Right lung (tissue), 5 donors: ENCODE results near the gene FADS6. TPM values are rescaled to one million over a fixed set of nuclear protein-coding genes. Genes with fewer than 3 reads are reported as not detected.

Experiments
- DNase-seq, 2 donors: peaks; one replicate each; pipeline ENCODE4 v3.0.0-alpha.2; 2013
- polyA plus RNA-seq, 5 donors: library from polyadenylated mRNA; unstranded; fragments of 120-200 nt; gene quantifications; one replicate each; pipeline versions ENCODE4 v1.2.1 to v1.2.3, GENCODE V29; 2013; ENCODE audit warnings: inconsistent platforms in 1 of 5, low replicate concordance in 1 of 5; ENCODE audit not compliant: insufficient read length in 5 of 5, insufficient read depth in 1 of 5

Gene FADS6
- polyA plus RNA-seq, 5 donors: 0.09 to 0.18 (median 0.10) TPM; not detected in 1

DNA sequence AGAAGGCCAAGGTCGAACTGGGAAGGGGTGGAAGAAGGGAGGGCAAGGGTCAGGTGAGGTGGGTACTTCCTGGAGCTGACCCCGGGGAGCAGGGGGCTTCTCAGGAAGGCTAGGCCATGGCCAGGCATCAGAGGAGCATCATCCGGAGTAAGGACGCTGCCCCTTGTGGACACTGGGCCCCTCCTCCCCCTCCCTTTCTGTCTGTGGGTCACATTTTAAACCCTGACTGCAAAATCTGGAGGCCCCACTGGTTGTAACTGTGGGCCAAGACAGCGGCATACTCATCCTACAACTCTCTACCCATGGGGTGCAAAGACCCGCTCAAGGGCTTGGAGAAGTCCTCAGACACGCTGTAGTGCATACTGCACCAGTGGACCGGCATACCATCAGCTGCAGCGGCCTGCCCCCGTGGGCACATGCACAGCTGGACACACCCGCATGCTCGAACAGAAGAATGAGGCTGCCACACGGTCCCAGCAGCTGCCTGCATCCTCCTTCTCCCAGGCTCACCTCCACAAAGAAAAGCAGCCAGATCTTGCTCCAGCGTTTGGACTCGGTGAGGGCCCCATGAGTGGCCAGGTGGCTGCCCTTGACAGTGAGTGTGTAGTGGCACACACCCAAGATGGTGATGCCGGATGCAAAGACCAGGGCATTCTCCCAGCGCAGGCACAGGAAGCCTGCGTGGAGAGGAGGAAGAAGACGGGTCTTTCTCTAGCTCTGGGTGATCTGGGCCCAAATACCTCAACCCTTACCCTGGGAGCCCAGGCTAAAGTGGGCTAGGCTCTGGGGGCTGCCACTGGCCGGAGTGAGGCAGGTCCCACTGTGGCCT lies 1.2 kb downstream of the FADS6 start:
- DNase-seq: no peak

DNA sequence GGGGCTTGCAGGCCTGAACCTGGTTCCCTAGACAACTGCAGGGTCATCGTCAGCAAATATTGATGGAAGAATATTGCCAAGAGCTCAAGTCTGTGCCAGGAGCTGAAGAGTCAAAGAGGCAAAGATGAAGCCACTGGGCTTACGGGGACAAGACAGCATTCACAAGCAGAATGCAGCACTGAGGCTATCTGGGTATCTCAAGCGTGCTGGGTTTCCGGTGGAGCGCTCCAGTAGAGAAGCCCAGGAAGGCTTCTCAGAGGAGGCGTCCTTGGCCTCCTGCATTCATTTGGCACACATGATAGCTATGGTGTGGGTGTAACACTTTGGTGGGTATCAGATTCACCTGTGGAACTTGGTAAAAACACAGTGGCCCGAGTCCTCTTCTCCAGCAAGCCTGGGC lies 2.9 kb downstream of the FADS6 start:
- no peak for DNase-seq

DNA sequence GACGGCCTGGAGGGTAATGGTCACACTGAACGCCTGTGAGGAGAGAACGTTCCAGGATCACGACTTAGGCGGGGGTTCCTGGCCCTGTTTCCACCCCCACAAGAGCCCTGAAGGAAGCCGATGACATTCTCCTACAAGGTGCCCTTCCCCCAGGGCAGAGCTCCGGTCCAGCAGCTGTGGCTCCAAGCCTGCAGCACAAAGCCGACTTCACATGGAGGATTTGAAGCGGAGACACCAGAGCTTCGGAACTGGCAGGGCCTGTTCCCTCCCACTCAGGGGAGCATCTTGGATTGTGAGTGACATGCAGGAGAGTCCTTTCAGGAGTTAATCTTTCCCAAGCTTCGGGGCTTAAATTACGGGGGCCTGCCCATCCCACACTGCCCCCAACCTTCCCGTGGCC lies 5.0 kb downstream of the FADS6 start:
- no peak for DNase-seq

DNA sequence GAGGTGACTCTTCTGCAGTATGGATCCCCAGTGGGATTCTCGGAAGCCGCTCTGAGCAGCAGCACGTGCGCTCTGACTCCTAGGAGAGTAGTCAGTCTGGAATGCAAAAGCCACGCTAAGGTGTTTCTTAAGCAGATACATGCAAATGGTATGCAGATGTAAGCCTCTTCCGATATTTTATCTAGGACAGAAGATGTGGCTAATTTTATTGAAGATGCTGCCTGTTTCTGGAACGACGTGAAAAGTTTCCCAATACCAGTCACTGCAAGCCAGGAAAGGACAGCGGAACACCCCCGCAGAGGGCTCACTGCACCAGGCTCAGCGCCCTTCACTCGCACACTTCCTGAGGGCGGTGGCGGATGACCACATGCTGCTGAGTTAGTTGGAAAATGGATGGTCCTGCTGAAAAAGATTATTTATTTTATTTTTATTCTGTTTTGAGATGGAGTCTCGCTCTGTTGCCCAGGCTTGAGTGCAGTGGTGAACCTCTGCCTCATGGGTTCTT lies 10.1 kb downstream of the FADS6 start:
- no peak for DNase-seq

DNA sequence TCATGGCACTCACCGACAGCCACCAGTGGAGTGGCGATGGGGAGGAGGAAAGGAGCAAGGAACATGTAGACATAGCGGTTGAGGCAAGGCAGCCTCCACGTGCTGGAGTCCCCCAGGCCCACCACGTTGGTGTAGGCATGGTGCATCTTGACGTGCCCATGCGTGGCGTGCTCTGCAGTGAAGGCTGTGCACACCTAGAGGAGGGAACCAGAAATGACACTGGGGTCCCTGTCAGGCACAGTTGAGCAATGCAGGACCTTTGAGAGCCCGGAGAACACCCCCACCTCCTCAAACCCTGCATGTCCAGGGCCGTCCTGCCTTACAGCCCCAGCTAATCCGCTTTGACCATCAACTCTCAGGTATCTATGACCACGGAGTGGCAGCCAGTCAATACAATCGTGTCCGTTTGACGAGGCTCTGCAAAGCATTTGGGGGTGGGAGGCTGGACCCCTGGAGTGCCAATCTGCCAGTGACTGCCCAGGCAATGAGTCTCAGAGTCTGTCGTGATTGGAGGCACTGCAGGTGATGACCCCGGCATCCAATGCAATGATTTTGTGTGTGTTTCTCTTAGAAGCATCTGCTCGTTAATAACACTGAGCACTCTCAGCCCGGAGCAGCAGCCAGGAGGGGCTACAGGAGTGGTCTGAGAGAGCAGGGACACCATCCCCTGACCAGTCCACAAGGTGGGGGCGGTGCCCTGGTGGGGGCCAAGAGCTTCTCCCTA lies 10.8 kb downstream of the FADS6 start:
- no peak for DNase-seq

DNA sequence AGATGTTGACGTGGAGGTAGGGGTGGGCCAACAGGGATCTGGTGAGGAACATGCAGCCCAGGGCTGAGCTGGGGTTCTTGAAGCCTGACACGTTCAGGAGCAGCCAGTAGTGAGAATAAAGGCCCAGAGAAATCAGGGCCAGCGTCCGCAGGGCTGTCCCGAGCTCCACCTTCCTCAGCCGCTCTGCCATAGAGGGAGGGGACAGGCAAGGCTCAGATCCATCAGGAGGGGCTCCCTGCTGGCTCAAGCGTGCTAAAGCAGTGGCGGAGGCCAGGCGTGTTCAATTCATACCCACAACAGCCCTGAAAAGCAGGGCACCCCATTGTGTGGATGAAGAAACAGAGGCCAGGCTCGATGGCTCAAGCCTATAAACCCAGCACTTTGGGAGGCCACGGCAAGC lies 12.4 kb downstream of the FADS6 start:
- DNase-seq: no peak

DNA sequence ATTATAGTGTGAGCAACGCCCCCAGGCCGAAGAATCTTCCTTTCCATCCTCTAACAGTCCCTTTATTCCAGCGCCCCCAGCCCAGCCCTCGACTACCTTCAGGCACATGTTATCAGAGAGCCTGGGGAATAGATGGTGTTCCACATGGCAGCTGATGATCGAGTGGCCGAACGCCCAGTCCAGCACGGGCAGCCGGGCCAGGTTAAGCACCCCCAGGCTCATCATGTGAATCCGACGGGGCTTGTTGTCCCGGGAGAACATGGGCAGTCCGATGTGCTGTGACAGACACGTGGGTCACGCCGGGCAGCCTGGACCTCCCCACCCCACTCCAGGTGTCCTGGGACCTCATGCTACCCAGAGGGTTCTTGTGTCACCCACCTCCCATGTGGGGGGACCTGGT lies 14.1 kb downstream of the FADS6 start:
- no peak for DNase-seq

DNA sequence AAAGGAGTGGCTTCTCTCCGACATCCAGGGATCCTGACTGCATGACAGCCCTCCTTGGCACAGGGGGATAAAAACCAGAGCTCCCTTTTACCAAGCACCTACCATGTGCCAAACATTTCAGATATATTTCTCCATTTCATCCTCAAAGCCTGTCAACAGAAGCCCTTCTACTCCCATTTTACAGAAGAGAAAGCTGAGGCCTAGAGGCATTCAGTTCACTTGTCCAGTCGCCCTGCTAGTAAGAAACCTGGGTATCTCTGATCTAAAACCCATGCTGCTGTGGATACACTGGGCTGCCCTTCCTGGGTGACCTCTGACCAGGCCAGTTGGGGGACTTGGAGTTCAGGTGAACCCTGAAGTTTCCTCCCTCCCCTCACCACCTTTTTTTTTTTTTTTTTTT lies 14.8 kb downstream of the FADS6 start:
- DNase-seq: no peak

DNA sequence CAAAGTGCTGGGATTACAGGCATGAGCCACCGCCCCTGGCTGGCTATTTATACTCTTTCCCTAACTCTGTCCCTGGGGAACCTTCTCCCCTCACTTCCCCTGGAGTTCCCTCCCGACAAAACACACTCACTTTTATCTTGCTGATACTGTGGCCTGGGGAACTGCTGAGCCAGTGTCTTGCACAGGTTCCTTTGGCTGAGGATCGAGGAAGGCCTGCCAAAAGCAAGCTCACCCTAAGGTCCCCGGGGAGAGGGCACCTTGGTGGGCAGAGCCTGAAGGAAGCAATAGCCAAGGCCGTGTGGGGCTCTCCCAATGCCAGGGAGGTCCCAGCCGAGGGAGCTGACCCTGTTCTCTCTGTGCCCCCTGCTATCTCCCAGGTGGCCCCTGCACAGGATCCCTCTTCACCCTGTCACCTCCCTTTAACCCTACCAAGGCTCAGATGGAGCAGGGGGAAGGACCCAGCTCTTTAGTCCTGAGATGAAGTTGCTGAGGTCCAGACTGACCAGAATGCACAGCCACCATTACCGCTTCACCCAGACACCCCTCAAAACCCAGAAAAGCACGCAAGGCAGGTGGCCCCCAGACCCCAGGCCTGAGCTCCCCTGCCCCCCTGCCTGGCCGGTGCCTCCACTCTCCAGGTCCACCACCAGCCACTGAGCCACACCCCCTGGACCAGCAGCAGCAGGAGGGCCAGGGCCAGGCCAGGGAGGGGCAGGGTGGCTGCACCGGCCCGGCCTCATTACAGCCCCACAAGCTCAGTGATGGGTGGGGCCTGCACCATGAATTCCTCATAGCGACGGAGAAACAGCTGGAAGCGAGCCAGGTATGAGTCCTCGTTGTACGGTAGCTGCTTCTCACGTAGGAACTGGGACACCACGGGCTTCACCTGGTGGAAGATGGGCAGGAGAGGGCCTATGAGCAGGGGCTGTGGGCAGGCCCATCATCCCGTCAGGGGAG lies 15.6 kb downstream of the FADS6 start:
- no peak for DNase-seq

DNA sequence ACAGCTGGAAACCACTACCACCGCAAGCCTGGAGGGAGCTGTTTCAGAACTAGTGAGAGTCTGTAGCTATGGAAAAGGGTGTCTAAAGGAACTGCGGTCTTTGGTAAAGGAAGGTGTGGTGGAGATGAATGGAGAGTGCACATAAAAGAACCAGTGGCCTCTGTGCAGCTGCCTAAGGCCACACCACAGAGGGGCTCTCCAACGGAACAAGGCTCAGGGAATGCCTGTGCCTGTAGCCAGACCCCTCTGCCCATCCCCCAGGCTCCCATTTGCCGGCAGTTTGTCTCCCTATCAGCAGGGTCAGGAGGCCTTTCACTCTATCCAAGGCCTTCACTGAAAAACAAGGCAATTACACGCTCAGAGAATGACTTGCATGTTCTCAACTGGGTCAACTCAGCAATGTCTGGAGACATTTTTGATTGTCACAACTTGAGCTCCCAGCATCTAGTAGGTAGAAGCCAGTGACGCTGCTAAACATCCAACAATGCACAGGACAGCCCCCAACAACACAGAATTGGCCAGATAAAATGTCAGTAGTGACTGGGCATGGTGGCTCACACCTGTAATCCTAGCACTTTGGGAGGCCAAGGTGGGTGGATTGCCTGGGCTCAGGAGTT lies 17.3 kb downstream of the FADS6 start:
- no peak for DNase-seq

DNA sequence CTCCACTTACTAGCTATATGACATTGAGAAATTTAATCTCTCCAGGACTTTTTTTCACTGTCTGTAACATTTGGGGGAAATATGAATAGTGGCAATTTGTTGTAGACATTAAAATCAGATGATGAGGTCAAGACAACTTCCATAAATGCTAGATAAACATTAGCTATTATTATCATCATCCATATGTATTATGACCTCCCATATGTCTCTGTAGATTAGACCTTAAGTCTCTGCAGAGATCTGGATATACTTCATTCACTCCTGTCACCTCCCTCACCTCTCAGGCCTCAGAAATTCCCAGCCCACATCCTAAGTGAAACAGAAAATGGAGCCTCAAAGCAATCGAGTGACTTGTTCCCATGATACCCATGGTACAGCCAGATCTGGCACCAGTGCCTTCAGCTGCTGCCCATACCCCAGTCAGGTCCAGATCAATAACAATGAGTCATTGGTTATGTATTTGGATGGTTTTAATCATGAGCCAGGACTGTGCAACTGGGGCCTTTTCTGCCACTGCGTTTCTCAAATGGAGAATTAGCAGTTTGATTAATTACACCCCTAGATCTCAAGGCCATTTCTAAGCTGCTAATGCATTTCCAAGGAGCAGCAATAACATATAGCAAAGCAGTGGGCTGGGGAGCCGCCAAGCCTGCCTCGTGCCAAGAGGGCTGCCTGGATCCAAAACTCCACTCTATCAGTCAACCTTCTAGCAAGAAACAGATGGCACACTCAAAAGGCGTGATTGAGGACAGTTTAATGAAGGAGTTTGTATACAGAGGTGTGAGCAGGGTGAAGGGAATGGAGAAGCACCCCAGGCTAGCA lies 18.1 kb downstream of the FADS6 start:
- no peak for DNase-seq

DNA sequence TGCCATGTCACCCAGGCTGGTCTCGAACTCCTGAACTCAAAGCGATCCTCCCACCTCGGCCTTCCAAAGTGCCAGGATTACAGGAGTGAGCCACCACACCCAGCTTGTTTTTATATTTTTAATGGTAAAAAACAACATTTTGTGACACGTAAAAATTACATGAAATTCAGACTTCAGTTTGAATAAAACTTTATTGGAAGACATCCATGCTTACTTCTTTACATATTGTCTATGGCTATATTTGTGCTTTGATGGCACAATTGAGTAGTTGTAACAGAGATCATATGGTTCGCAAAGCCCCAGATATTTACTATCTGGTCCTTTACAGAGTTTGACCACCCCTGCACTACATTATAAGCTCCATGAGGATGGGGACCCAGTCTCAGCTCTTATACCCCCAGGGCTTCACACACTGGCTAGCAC lies 18.8 kb downstream of the FADS6 start:
- DNase-seq: no peak

DNA sequence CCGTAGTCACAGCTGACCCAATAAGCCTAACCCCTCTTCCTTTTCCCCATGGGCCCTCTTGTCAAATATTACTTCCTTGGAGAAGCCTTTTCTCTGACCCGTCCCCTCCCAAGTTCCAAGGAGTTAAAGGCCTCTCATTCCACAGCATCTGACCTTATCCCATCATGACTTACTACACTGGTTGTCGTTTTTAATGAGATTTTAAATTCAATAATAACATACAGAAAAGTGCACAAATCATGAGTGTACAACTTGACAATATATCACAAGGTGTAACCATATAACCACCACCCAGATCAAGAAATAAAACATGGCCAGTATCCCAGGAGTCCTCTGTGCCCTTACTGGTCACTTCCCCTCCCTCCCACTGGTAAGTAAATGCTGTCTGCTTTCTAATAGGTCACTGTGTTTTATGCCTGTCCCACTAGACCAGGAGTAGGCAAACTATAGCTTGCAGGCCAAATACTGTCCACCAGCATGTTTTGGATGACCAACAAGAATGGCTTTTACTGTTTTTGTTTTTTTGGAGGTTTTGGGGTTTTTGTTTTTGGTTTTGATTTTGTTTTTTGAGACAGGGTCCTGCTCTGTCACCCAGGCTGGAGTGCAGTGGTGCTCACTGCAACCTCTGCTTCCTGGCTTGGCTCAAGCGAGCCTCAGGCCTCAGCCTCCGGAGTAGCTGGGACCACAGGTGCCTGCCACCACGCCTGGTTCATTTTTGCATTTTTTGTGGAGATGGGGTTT lies 19.4 kb downstream of the FADS6 start:
- DNase-seq: no peak

DNA sequence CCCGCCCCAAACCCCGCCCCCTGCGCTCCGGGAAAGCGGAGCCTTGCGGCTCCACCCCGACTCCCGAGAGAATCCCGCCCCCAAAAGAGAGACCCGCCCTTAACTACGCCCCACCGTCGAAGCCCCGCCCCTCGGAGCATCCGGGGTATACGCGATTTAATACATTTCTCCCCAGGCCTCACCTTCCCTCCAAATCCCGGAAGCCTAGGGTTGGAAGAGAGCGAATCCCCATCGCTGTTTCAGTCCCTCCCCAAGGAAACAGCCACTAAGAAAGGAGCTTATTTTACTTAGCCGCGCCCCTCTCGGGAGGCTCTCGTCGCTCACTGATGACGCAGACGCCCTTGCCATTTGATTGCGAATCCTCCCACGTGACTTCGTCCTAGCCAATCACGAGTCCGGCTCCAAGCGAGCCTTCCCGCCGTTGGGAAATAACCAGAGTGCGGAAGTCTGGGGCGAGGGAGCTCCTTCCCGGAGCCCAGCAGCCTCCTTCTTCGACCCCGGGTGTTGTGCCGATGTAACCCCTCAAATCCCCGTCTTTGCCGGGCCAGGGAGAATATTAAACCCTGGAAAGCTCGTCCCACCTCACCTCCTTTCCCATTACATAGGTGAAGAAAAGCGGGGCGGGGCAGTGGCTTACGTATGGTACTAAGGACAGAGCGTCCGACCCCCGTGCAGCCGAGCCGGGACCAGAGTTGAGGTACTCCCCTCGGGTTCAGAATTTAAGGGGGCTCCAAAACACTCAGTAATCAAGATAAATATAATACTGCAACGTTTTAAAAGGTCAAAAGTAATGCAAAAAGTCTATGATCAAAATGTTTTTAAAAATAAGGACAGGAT lies 20.2 kb downstream of the FADS6 start:
- DNase-seq: peak; percentile 99 to 100

DNA sequence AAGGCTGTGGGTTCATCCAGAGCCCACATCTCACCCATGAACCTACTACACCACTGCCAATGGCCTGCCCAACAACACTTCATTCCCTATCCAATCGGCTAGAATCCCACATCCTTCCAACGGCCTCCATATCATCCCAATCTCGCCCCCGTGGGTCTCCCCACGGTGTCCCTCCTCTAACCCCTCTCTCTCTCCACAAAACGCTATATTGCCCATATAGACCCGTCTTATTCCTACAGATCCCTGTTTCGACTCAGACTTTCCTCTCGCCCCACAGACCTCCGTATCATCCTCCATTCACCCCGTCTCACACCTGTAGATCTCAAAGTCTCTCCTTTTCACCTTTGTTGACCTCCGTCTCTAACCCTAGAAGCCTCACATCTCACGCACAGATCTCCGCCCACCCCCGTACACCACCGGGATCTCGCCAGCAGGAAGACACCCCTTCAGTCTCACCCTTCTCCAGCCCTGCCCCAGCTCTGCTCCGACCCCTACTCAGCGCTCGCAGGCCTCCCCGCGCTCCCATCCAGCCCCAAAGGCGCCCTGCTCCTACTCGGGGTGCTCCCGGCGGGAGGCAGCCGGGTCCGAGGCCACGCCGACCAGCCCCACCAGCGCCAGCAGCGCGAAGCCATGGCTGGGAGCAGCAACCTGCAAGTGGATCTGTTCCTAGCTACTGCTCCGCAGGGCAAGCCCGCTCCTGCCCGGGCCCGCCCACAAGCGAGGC lies 21.0 kb downstream of the FADS6 start, which contains the start of gene FDXR:
Gene FDXR (minus strand): TSS at position 682 of the 724 bp plus-strand sequence. CDS start 50 bp downstream, at position 632.
- no peak for DNase-seq

DNA sequence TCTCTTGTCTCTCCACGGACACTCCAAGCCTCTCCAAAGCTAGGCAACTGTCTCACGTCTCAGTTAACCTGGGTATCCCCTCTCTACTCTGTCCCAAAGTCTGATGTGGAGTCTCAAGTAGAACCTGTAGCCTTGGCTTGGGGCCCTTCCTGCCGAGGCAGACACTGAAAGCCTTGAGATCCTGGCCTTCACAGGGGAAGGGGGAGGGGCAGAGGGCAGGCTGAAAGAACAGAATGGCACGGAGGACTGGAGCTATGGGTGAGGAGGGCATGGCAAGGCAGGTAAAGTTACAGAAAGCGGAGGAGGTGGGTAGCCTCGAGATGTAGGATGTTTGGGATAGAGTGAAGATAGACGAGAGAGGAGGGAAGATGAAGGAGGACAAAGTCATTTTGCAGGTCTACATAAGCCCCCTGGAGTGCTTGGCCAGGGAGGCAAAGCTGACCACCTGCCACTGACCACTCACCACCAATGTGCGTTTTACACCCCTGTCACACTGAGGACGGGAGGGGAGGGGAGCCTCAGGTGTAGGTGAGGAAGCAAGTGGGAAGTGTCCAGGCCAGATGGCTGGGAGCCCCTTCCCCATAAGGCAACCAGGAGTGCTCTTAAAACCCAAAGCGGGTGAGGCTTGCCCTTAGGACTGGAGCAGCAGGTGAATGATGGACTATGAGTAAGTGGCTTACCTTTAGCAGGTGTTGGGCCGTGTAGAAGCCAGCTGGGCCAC lies 21.9 kb downstream of the FADS6 start:
- DNase-seq: no peak

DNA sequence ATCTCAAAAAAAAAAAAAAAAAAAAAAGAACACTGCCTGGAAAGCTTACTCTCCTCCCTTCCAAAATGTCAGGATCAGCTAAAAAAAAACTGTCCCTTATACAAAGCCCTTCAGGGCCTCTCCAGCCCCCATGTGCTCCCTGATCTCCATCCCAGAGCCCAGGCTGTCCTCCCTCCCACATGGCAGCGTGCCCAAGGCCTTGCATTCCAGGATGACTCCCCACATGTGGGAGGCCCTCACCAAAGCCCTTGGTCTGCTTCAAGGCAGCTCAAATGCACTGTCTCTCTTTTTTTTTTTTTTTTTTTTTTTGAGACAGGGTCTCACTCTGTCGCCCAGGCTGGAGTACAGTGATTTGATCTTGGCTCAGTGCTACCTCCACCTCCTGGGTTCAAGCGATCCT lies 22.9 kb downstream of the FADS6 start:
- no peak for DNase-seq
